ENCODE data around the gene SCRN3. TPM values are rescaled to one million over a fixed set of nuclear protein-coding genes. Genes with fewer than 3 reads are reported as not detected.
A peak's percentile ranks its signal among the peaks of the same experiment; 100 is the strongest.

SCRN3 gene
- total RNA-seq, 8 experiments from 2014 or later: 11.5 to 44.4 (median 29.5) TPM

DNA sequence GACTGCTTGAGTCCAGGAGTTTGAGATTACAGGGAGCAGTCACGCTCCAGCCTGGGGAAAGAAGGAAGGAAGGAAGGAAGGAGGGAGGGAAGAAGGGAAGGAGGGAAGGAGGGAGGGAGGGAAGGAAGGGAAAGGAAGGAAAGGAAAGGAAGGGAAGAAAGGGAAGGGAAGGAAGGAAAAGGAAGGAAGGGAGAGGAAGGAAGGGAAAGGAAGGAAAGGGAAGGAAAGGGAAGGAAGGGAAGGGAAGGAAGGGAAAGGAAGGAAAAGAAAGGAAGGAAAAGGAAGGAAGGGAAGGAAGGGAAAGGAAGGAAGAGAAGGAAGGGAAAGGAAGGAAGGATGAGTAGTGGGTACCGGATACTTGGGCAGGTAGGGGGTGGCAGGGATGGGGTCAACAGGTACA is 59.0 kb downstream of the SCRN3 start:
- H3K4me1 ChIP-seq (replicated peaks in 1 of 2): no peaks in the 10 kb centered on the region
- no peak overlapping the region for H3K4me3 ChIP-seq
- 67 to 100% (median 100%) methylated on average over 1 of the region's 2 CpGs; no CpG with 5 or more reads in 7 of the 10 experiments for WGBS, 10 experiments
- ATAC-seq (replicated peaks in 6 of 8): no peak
- no peak overlapping the region for H3K27ac ChIP-seq
- in situ Hi-C loops (cut with MboI; ENCODE audit: low pct_unique_long_range_greater_than_20kb in 2 of 9, low sequenced_read_pairs in 9 of 9, unreplicated experiment in 9 of 9): loop anchor here in 3 of 9 experiments (25.0 kb wide), 1 partner anchor 233 kb away; no protein-coding TSS in a partner anchor

DNA sequence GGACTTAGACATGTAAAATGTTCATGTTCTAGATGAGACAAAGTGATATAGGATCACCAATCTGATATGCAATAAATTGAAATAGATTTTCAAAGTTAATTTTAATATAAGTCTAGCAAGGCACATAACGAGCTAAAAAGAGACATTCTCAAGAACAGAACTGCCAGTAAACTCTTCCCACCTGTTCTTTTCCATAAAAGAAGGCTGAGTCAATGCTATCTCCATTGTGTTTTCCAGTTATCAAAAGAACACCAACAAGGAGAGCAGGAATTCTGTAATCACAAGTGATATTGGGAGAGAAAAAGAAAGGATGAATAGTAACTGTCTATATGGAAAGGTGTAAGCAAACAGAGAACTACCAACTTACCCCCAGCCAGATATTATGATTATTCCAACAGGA is 65.7 kb downstream of the SCRN3 start:
- WGBS, 10 experiments: 10 to 95% (median 67%) methylated on average over 1 of the region's 1 CpG; no CpG with 5 or more reads in 2 of the 10 experiments
- H3K27ac ChIP-seq: no peak overlapping the region
- ATAC-seq (replicated peaks in 6 of 8): no peak
- no peak overlapping the region for H3K4me3 ChIP-seq
- in situ Hi-C loops (cut with MboI; ENCODE audit: low pct_unique_long_range_greater_than_20kb in 2 of 9, low sequenced_read_pairs in 9 of 9, unreplicated experiment in 9 of 9): loop anchor here in 3 of 9 experiments (25.0 kb wide), 1 partner anchor 226 kb away; no protein-coding TSS in a partner anchor
- peaks cover 0 to 2% of the 10 kb centered on the region in 2 donors for H3K4me1 ChIP-seq (replicated peaks in 1 of 2)

GRCh38 chr2:174465327-174465726 is 69.8 kb downstream of the SCRN3 start:
- H3K27ac ChIP-seq: no peak overlapping the region
- H3K4me1 ChIP-seq (replicated peaks in 1 of 2): peaks cover 0 to 2% of the 10 kb centered on the region in 2 donors
- in situ Hi-C loops (cut with MboI; ENCODE audit: low pct_unique_long_range_greater_than_20kb in 2 of 9, low sequenced_read_pairs in 9 of 9, unreplicated experiment in 9 of 9): loop anchor here in 3 of 9 experiments (25.0 kb wide), 1 partner anchor 222 kb away; no protein-coding TSS in a partner anchor
- 62 to 100% (median 90%) methylated on average over 1 to 4 of the region's 4 CpGs; no CpG with 5 or more reads in 2 of the 10 experiments for WGBS, 10 experiments
- ATAC-seq (replicated peaks in 6 of 8): peak in 3 of 8 experiments; percentile 19 to 64 (median 21)
- H3K4me3 ChIP-seq: no peak overlapping the region

DNA sequence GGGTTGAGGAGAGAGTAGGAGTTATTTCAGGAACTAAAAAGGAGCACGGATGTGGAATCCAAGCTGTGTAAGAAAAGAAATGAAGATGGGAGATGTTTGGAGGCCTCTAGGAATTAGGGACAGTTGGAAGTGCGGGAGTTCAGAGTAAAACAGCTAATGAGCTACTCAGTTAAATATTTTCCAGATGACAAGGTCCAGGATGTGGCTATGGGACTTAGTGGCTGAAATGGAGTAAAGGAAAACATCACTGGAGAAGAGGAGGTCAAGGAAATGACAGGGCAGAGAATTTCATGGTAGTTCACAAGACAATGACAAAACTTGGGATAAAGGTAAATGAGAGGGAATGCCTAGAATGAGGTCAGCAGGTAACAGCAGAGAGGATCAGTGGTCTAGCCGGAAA is 78.3 kb downstream of the SCRN3 start:
- Histone ChIP-seq H3K4me1 (replicated peaks in 1 of 2) (no peaks in the 10 kb centered on the region), H3K27ac (no peak overlapping the region), H3K4me3 (no peak overlapping the region)
- in situ Hi-C loops (cut with MboI; ENCODE audit: low pct_unique_long_range_greater_than_20kb in 2 of 9, low sequenced_read_pairs in 9 of 9, unreplicated experiment in 9 of 9): loop anchor here in 3 of 9 experiments (25.0 kb wide), 1 partner anchor 214 kb away; no protein-coding TSS in a partner anchor
- no peak for ATAC-seq (replicated peaks in 6 of 8)
- WGBS, 10 experiments: 33 to 100% (median 87%) methylated on average over 1 to 3 of the region's 3 CpGs

- in situ Hi-C loops (cut with MboI; ENCODE audit: low pct_unique_long_range_greater_than_20kb in 2 of 9, low sequenced_read_pairs in 9 of 9, unreplicated experiment in 9 of 9): no loop called here
- ATAC-seq (replicated peaks in 6 of 8): no peak
- H3K27ac ChIP-seq: no peak overlapping the region
- 50 to 100% (median 80%) methylated on average over 1 of the region's 1 CpG; no CpG with 5 or more reads in 1 of the 10 experiments for WGBS, 10 experiments
- H3K4me3 ChIP-seq: no peak overlapping the region
- no peaks in the 10 kb centered on the region for H3K4me1 ChIP-seq (replicated peaks in 1 of 2)
Measured at GRCh38 chr2:174477759-174478158, 82.2 kb downstream of the SCRN3 start.

Other genes with a start within 250 kb of the SCRN3 start
- gene OLA1, start 147.2 kb upstream of the SCRN3 start, total RNA-seq: 100 to 1,000 TPM; 113 to 163 (median 130) TPM
- gene SP9, start 60.8 kb upstream of the SCRN3 start, total RNA-seq: 10 to 100 TPM in 3 of 8 experiments, 1 to 10 TPM in 1, under 1 TPM in 2, not detected in 2; 0.15 to 13.2 (median 11.2) TPM
- 10 to 100 TPM in 1 of 8 experiments, 1 to 10 TPM in 7; 1.6 to 15.3 (median 4.6) TPM for gene GPR155, start 91.3 kb downstream of the SCRN3 start, total RNA-seq
- 10 to 100 TPM in 2 of 8 experiments, 1 to 10 TPM in 6; 3.7 to 14.3 (median 8.0) TPM for gene WIPF1, start 202.1 kb downstream of the SCRN3 start, total RNA-seq

Measured in motor neuron (in vitro differentiated cells).